MM.1S (cell line): Measurements from ENCODE around the gene PRSS12.

ENCODE experiments used
- DNase-seq: peaks from one replicate; pipeline ENCODE4 v3.0.0-alpha.2; 2015
- H2AFZ ChIP-seq: fragments of 300-600 bp; sonication (generic); 2 replicates; pipeline ENCODE4 v1.6.0; 2016; ENCODE audit warnings: antibody characterized with exemption, low read length
- H3F3A ChIP-seq: fragments of 300-600 bp; sonication (generic); 2 replicates; pipeline ENCODE4 v1.6.1; 2016; ENCODE audit warnings: mild to moderate bottlenecking, antibody characterized with exemption, low read length, moderate library complexity, mixed read lengths; ENCODE audit not compliant: insufficient read depth
- H3K27ac ChIP-seq: fragments of 300-600 bp; sonication (generic); 2 replicates; pipeline ENCODE4 v1.5.1; 2016; ENCODE audit warnings: mild to moderate bottlenecking, low read length
- H3K27me3 ChIP-seq: fragments of 300-600 bp; sonication (generic); replicated peaks from 2 replicates; pipeline ENCODE4 v1.6.0; 2016; ENCODE audit warnings: low read length; ENCODE audit not compliant: insufficient read depth
- H3K36me3 ChIP-seq: fragments of 300-600 bp; sonication (generic); replicated peaks from 2 replicates; pipeline ENCODE4 v1.6.1; 2016; ENCODE audit warnings: mild to moderate bottlenecking, low read length, mixed read lengths; ENCODE audit not compliant: insufficient read depth
- H3K4me1 ChIP-seq: fragments of 300-600 bp; sonication (generic); 2 replicates; pipeline ENCODE4 v1.6.1; 2016; ENCODE audit warnings: low read length, mixed read lengths
- H3K4me2 ChIP-seq: fragments of 300-600 bp; sonication (generic); 2 replicates; pipeline ENCODE4 v1.6.0; 2016; ENCODE audit warnings: low read depth, low read length
- H3K4me3 ChIP-seq: fragments of 300-600 bp; sonication (generic); 2 replicates; pipeline ENCODE4 v1.5.1; 2016; ENCODE audit warnings: low read length, mixed read lengths
- H3K79me2 ChIP-seq: fragments of 300-600 bp; sonication (generic); 2 replicates; pipeline ENCODE4 v1.6.1; 2016; ENCODE audit warnings: mixed run types, low read length, mixed read lengths
- H3K9ac ChIP-seq: fragments of 300-600 bp; sonication (generic); 2 replicates; pipeline ENCODE4 v1.6.1; 2016; ENCODE audit warnings: low read length, mixed read lengths
- H3K9me2 ChIP-seq: fragments of 300-600 bp; sonication (generic); replicated peaks from 2 replicates; pipeline ENCODE4 v1.6.1; 2016; ENCODE audit warnings: mild to moderate bottlenecking, low read length, mixed read lengths; ENCODE audit not compliant: insufficient read depth
- H3K9me3 ChIP-seq: fragments of 300-600 bp; sonication (generic); replicated peaks from 2 replicates; pipeline ENCODE4 v1.6.1; 2016; ENCODE audit warnings: mild to moderate bottlenecking, low read length, mixed read lengths; ENCODE audit not compliant: insufficient read depth
- H4K20me1 ChIP-seq: fragments of 300-600 bp; sonication (generic); 2 replicates; pipeline ENCODE4 v1.6.1; 2016; ENCODE audit warnings: mild to moderate bottlenecking, low read length, moderate library complexity, mixed read lengths; ENCODE audit not compliant: insufficient read depth
- EZH2 ChIP-seq: fragments of 300-600 bp; sonication (generic); optimal IDR thresholded peaks from 2 replicates; pipeline ENCODE3; 2017; ENCODE audit warnings: low read depth, mild to moderate bottlenecking, antibody characterized with exemption, low read length, mixed read lengths
- EZH2phosphoT487 ChIP-seq: fragments of 300-600 bp; sonication (generic); IDR thresholded peaks from 2 replicates; pipeline ENCODE4 v1.6.1; 2018; ENCODE audit warnings: antibody characterized with exemption, low read length
- TF ChIP-seq, protein P1 (sequence below): fragments of 300-600 bp; sonication (generic); IDR thresholded peaks from 2 replicates; pipeline ENCODE4 v1.5.1; 2016; ENCODE audit warnings: antibody characterized with exemption, low read length, mixed read lengths

PRSS12 gene

DNA sequence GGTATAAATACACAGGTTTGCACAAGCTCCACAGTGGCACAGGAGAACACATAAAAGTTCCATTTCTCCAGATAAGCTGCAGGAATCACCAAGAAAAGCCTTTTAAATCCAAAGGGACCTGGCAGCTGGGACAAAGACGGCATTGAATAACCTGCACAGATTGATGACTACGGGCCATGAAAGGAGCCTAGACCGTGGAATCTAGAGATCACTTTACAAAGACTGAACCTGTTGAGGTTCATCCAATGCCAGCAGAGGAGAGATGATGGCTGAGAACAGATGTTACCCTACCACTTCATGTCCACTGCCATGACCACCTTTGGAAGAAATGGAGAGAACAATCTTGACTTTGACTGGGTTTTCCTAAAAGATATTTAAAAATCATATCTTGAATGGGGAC is 88.7 kb downstream of the PRSS12 start:
- TF ChIP-seq EZH2, result no peak
- TF ChIP-seq, protein P1, sequence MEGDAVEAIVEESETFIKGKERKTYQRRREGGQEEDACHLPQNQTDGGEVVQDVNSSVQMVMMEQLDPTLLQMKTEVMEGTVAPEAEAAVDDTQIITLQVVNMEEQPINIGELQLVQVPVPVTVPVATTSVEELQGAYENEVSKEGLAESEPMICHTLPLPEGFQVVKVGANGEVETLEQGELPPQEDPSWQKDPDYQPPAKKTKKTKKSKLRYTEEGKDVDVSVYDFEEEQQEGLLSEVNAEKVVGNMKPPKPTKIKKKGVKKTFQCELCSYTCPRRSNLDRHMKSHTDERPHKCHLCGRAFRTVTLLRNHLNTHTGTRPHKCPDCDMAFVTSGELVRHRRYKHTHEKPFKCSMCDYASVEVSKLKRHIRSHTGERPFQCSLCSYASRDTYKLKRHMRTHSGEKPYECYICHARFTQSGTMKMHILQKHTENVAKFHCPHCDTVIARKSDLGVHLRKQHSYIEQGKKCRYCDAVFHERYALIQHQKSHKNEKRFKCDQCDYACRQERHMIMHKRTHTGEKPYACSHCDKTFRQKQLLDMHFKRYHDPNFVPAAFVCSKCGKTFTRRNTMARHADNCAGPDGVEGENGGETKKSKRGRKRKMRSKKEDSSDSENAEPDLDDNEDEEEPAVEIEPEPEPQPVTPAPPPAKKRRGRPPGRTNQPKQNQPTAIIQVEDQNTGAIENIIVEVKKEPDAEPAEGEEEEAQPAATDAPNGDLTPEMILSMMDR, result no peak
- TF ChIP-seq EZH2phosphoT487, result no peak
- H4K20me1 ChIP-seq, result no peaks in the 10 kb centered on the region
- H3K79me2 ChIP-seq, result no peaks in the 10 kb centered on the region
- H3K9me2 ChIP-seq, result no peaks in the 10 kb centered on the region
- H3K27ac ChIP-seq, result no peak overlapping the region
- H3K4me3 ChIP-seq, result no peak overlapping the region
- no peak for DNase-seq
- no peaks in the 10 kb centered on the region for H3F3A ChIP-seq
- no peak overlapping the region for H2AFZ ChIP-seq
- no peaks in the 10 kb centered on the region for H3K9me3 ChIP-seq
- no peaks in the 10 kb centered on the region for H3K4me1 ChIP-seq
- H3K9ac ChIP-seq, result no peak overlapping the region
- no peaks in the 10 kb centered on the region for H3K27me3 ChIP-seq
- H3K36me3 ChIP-seq, result no peaks in the 10 kb centered on the region
- no peak overlapping the region for H3K4me2 ChIP-seq

DNA sequence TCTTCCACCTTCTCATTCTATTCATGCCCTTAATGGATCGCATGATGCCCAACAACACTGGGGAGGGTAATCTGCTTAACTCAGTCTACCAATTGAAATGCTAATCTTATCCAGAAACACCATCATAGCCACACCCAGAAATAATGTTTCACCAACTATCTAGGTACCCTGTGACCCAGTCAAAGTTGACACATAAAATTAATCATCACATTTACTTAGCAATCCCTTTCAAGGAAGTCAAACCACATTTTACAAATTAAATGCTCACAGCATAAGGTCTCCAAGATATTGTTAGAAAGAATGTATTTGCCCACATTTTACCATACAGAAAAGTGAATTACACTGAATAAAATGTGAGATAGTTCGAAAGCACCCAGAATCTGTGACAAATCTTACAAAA is 92.5 kb downstream of the PRSS12 start:
- no peaks in the 10 kb centered on the region for H3K36me3 ChIP-seq
- no peaks in the 10 kb centered on the region for H3F3A ChIP-seq

DNA sequence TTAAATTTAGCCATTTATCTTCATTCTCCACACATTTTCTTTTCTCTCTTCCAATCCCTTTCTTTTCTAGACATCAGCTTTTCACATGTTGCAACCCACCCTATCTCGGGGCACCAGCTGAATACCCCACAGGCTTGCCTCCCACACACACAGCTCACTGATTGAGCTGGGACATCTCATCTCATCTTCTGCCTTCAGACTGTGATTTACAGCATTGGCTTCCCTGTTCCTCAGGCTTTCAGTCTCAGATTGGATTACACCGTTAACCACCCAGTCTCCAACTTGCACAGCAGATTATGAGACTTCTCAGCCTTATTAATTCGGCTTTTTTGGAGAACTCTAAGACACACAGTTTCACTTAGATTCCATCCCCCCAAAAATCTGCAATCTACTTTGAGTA is 93.7 kb downstream of the PRSS12 start:
- TF ChIP-seq, protein P1, result no peak
- no peak for TF ChIP-seq EZH2phosphoT487
- no peak for TF ChIP-seq EZH2
- Histone ChIP-seq H3K27ac (no peak overlapping the region), H3K27me3 (no peaks in the 10 kb centered on the region), H3K9me2 (no peaks in the 10 kb centered on the region), H3K36me3 (no peaks in the 10 kb centered on the region), H4K20me1 (no peaks in the 10 kb centered on the region), H3K9ac (no peak overlapping the region), H3K9me3 (no peaks in the 10 kb centered on the region), H3K4me2 (no peak overlapping the region), H2AFZ (no peak overlapping the region), H3K4me3 (no peak overlapping the region), H3K79me2 (no peaks in the 10 kb centered on the region), H3K4me1 (no peaks in the 10 kb centered on the region), H3F3A (no peaks in the 10 kb centered on the region)
- no peak for DNase-seq

More for the DNA sequence above, 92.5 kb downstream of the PRSS12 start:
- H3K27ac ChIP-seq, result no peak overlapping the region
- H3K9me2 ChIP-seq, result no peaks in the 10 kb centered on the region
- no peak overlapping the region for H2AFZ ChIP-seq
- no peaks in the 10 kb centered on the region for H4K20me1 ChIP-seq
- H3K4me1 ChIP-seq, result no peaks in the 10 kb centered on the region
- H3K9ac ChIP-seq, result no peak overlapping the region
- no peak overlapping the region for H3K4me2 ChIP-seq
- no peak for DNase-seq
- H3K9me3 ChIP-seq, result no peaks in the 10 kb centered on the region
- H3K79me2 ChIP-seq, result no peaks in the 10 kb centered on the region
- TF ChIP-seq EZH2phosphoT487, result no peak
- TF ChIP-seq, protein P1, result no peak
- no peak for TF ChIP-seq EZH2
- no peaks in the 10 kb centered on the region for H3K27me3 ChIP-seq
- no peak overlapping the region for H3K4me3 ChIP-seq
